IMR-90 (cell line): ENCODE data around the gene KPNA3. TPM values are rescaled to one million over a fixed set of nuclear protein-coding genes. Genes with fewer than 3 reads are reported as not detected.
"Not testable (repeated sequence)": the region's sequence is repeated elsewhere in the genome, so short reads cannot be mapped to it uniquely, and the experiment has no call there.

Experiments used
- ATAC-seq: fragments of 200-7000 bp; cut with Tn5 transposase; 2 replicates; pipeline ENCODE4 v1.9.1; 2020; ENCODE audit warnings: low read depth, mild to moderate bottlenecking, moderate library complexity
- BruUV-seq: library from RNA; stranded (reverse); fragments of 400-500 nt; replicated peaks from 2 replicates; lab custom pipeline; 2021; lab: Mats Ljungman, UMichigan
- CTCF ChIA-PET: fragments of 300-600 bp; formaldehyde crosslinking; extraction: SDS; loops from one replicate; lab custom pipeline; 2021; ENCODE audit warnings: antibody characterized with exemption; lab: Yijun Ruan, JAX
- POLR2A ChIA-PET: fragments of 300-600 bp; sonication (Branson Sonifier 250); formaldehyde crosslinking; loops from one replicate; lab custom pipeline; 2022; ENCODE audit warnings: antibody characterized with exemption; ENCODE audit not compliant: unreplicated experiment; lab: Charles Lee
- DNase-seq: peaks from one replicate; pipeline ENCODE4 v3.0.0; 2013
- H2AFZ ChIP-seq: replicated peaks from 2 replicates; pipeline ENCODE3; 2013; ENCODE audit warnings: low read length, mild to moderate bottlenecking; ENCODE audit not compliant: poor library complexity
- H2AK5ac ChIP-seq: 2 replicates; pipeline ENCODE4 v1.6.1; 2013; ENCODE audit warnings: low read depth, low read length, inconsistent platforms
- H2AK9ac ChIP-seq: replicated peaks from 2 replicates; pipeline ENCODE3; 2013; ENCODE audit warnings: mild to moderate bottlenecking, low read depth, low read length, moderate library complexity; ENCODE audit not compliant: poor library complexity
- H2BK120ac ChIP-seq: 2 replicates; pipeline ENCODE4 v1.6.1; 2013; ENCODE audit warnings: low read depth, low read length, inconsistent platforms
- H2BK15ac ChIP-seq: 3 replicates; pipeline ENCODE4 v1.6.1; 2013; ENCODE audit warnings: low read depth, low read length, inconsistent platforms
- H2BK20ac ChIP-seq: 2 replicates; pipeline ENCODE4 v1.6.1; 2013; ENCODE audit warnings: low read depth, mild to moderate bottlenecking, inconsistent platforms, low read length, moderate library complexity
- H2BK5ac ChIP-seq: 2 replicates; pipeline ENCODE4 v1.6.1; 2013; ENCODE audit warnings: mild to moderate bottlenecking, low read depth, low read length, inconsistent platforms; ENCODE audit not compliant: poor library complexity, severe bottlenecking
- H3K14ac ChIP-seq: replicated peaks from 2 replicates; pipeline ENCODE4 v1.6.1; 2013; ENCODE audit warnings: low read depth, low read length, inconsistent platforms
- H3K18ac ChIP-seq: 2 replicates; pipeline ENCODE4 v1.6.1; 2013; ENCODE audit warnings: low read depth, low read length, control low read depth
- H3K23ac ChIP-seq: 2 replicates; pipeline ENCODE4 v1.6.1; 2013; ENCODE audit warnings: low read depth, low read length, inconsistent platforms
- H3K27ac ChIP-seq: 2 replicates; pipeline ENCODE4 v1.5.1; 2013; ENCODE audit warnings: mild to moderate bottlenecking, control low read depth, low read length; ENCODE audit not compliant: insufficient read depth
- H3K27me3 ChIP-seq: 2 replicates; pipeline ENCODE4 v1.6.1; 2013; ENCODE audit warnings: low read length; ENCODE audit not compliant: control insufficient read depth, insufficient read depth
- H3K36me3 ChIP-seq: 2 replicates; pipeline ENCODE4 v1.6.1; 2013; ENCODE audit warnings: low read length, mixed read lengths; ENCODE audit not compliant: control insufficient read depth, insufficient read depth
- H3K4ac ChIP-seq: 2 replicates; pipeline ENCODE4 v1.6.1; 2013; ENCODE audit warnings: low read depth, low read length, inconsistent platforms
- H3K4me1 ChIP-seq: 2 replicates; pipeline ENCODE4 v1.6.1; 2013; ENCODE audit warnings: low read length, mixed read lengths; ENCODE audit not compliant: control insufficient read depth, insufficient read depth
- H3K4me2 ChIP-seq: 2 replicates; pipeline ENCODE4 v1.6.1; 2013; ENCODE audit warnings: low read depth, mild to moderate bottlenecking, control low read depth, low read length, moderate library complexity
- H3K4me3 ChIP-seq: 2 replicates; pipeline ENCODE4 v1.5.1; 2013; ENCODE audit warnings: low read depth, mild to moderate bottlenecking, control low read depth, low read length, moderate library complexity; ENCODE audit not compliant: insufficient read depth
- H3K56ac ChIP-seq: 2 replicates; pipeline ENCODE4 v1.6.1; 2013; ENCODE audit warnings: low read length, inconsistent platforms; ENCODE audit not compliant: insufficient read depth; ENCODE audit errors: extremely low read depth
- H3K79me1 ChIP-seq, 2 experiments: 2 replicates each; pipeline ENCODE4 v1.6.1; 2013; ENCODE audit warnings: low read length in 2 of 2, inconsistent platforms in 1 of 2, low read depth in 1 of 2
- H3K9ac ChIP-seq: 2 replicates; pipeline ENCODE4 v1.6.1; 2013; ENCODE audit warnings: low read depth, low read length, control low read depth
- H3K9me1 ChIP-seq: 2 replicates; pipeline ENCODE4 v1.6.1; 2013; ENCODE audit warnings: low read length, inconsistent platforms; ENCODE audit not compliant: insufficient read depth
- H3K9me3 ChIP-seq: 2 replicates; pipeline ENCODE4 v1.6.1; 2013; ENCODE audit warnings: low read length; ENCODE audit not compliant: control insufficient read depth, insufficient read depth
- H4K20me1 ChIP-seq: 2 replicates; pipeline ENCODE4 v1.6.1; 2013; ENCODE audit warnings: low read length, inconsistent platforms; ENCODE audit not compliant: insufficient read depth
- H4K5ac ChIP-seq: 2 replicates; pipeline ENCODE4 v1.6.1; 2013; ENCODE audit warnings: mild to moderate bottlenecking, low read depth, low read length, control low read depth
- H4K8ac ChIP-seq, 2 experiments: 2 replicates each; pipeline ENCODE4 v1.6.1; 2013; ENCODE audit warnings: low read depth in 2 of 2, low read length in 2 of 2, control low read depth in 1 of 2, inconsistent platforms in 1 of 2
- H4K91ac ChIP-seq: 2 replicates; pipeline ENCODE4 v1.6.1; 2013; ENCODE audit warnings: low read depth, low read length, inconsistent platforms; ENCODE audit not compliant: insufficient read depth
- WGBS, 2 experiments: methylation state at CpG; one replicate each; pipeline versions ENCODE4 v1.1.5 to v1.1.7; 2013; ENCODE audit warnings: missing lambda C conversion rate in 2 of 2; ENCODE audit not compliant: insufficient read length in 1 of 2; ENCODE audit errors: extremely low coverage in 2 of 2; 5-methylcytosine and 5-hydroxymethylcytosine counted together
- dilution Hi-C: fragments of 300-500 bp; cut with HindIII; formaldehyde crosslinking; loops from one replicate; pipeline ENCODE4 v1.14.3; 2018; ENCODE audit warnings: low sequenced_read_pairs; ENCODE audit not compliant: unreplicated experiment
- in situ Hi-C: fragments of 300-500 bp; cut with MboI; formaldehyde crosslinking; loops from 3 replicates; pipeline ENCODE4 v1.14.3; 2019; ENCODE audit warnings: low sequenced_read_pairs, inconsistent platforms, mixed read lengths
- intact Hi-C: fragments of 100-400 bp; cut with micrococcal nuclease; formaldehyde crosslinking; loops from 2 replicates; pipeline ENCODE4 v1.10.0; 2022
- polyA plus RNA-seq, 3 experiments: library from polyadenylated mRNA; depleted of rRNA; stranded (reverse); fragments of >200 nt; gene quantifications; 2 replicates each; pipeline ENCODE4 v1.2.3, GENCODE V29; 2012; ENCODE audit warnings: low replicate concordance in 1 of 3
- total RNA-seq: library from RNA; depleted of rRNA; stranded (reverse); fragments of >200 nt; gene quantifications from 2 replicates; pipeline ENCODE4 v1.2.3, GENCODE V29; 2012

Gene KPNA3
- total and polyA plus RNA-seq, 2 of the 4 experiments (the other 2 are of a cell fraction), result 25.3 to 48.6 TPM

DNA sequence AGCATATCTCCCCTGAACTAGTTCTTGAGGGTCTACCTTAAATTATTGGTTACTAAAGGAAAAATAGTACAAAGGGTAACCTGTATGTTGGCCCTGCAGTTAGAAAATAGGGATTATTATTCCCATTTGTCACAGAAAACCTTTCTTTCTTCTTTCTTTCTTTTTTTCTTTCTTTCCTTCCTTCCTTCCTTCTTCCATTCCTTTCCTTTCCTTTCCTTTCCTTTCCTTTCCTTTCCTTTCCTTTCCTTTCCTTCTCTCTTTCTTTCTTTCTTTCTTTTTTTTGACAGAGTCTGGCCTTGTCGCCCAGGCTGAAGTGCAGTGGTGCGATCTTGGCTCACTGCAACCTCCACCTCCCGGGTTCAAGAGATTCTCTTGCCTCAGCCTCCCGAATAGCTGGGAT lies 23.6 kb upstream of the KPNA3 start:
- H3K14ac ChIP-seq, H2AFZ ChIP-seq, H2AK5ac ChIP-seq, H3K27me3 ChIP-seq, dilution Hi-C loops, BruUV-seq, H3K4me2 ChIP-seq, DNase-seq, H4K5ac ChIP-seq, H4K91ac ChIP-seq, H3K9ac ChIP-seq, H3K4me3 ChIP-seq, in situ Hi-C loops, intact Hi-C loops, POLR2A ChIA-PET, ATAC-seq, H4K20me1 ChIP-seq, H3K27ac ChIP-seq, H3K9me3 ChIP-seq, H3K36me3 ChIP-seq, H2AK9ac ChIP-seq, H3K79me1 ChIP-seq, H3K56ac ChIP-seq: not testable (repeated sequence)
- CTCF ChIA-PET, result interaction anchor here (0.6 kb wide), 1 partner anchor 44 kb away, joined by 3 read pairs; no protein-coding TSS in a partner anchor
- Histone ChIP-seq H3K4ac (peak overlapping the region; percentile 58; the same call in 1 of the 2 replicates), H3K23ac (0 out of 2 replicates have a peak overlapping the region, but pooled peaks have one; percentile 2), H2BK15ac (peak overlapping the region; percentile 76; the same call in 2 of the 3 replicates), H3K18ac (peak overlapping the region; percentile 47; the same call in 1 of the 2 replicates), H2BK120ac (peak overlapping the region; percentile 73), H3K9me1 (peaks cover 10% of the 10 kb centered on the region), H3K4me1 (peaks cover 16% of the 10 kb centered on the region), H4K8ac (0 out of 4 replicates have a peak overlapping the region, but pooled peaks have one; percentile 17 to 31), H2BK20ac (peak overlapping the region; percentile 90; the same call in 1 of the 2 replicates), H2BK5ac (peak overlapping the region; percentile 12)
- WGBS, 2 experiments, result 100% methylated on average over 1 of the region's 4 CpGs; no CpG with 5 or more reads in 1 of the 2 experiments
